Stomach (tissue), 19 donors: ENCODE results near the gene PRKCZ. TPM values are rescaled to one million over a fixed set of nuclear protein-coding genes. Genes with fewer than 3 reads are reported as not detected.

Experiments
- DNase-seq, 2 donors: peaks; one replicate each; pipeline versions ENCODE4 v3.0.0 to v3.0.0-alpha.2; 2013 to 2019
- H3K27ac ChIP-seq, 5 donors: fragments of 200-600 bp in 4 of 5; sonication (generic) in 4 of 5; one replicate each; pipeline ENCODE4 v1.5.1; 2013 to 2019; ENCODE audit warnings: mild to moderate bottlenecking in 1 of 5, moderate library complexity in 1 of 5
- H3K27me3 ChIP-seq, 3 donors: fragments of 200-600 bp; sonication (generic); one replicate each; pipeline ENCODE4 v1.5.1; 2017 to 2019; ENCODE audit warnings: mixed run types in 1 of 3
- H3K36me3 ChIP-seq, 4 donors: fragments of 200-600 bp; sonication (generic); 1 replicate in 3 of 4; 2 replicates in 1 of 4; pipeline ENCODE4 v1.5.1; 2016 to 2019
- H3K4me1 ChIP-seq, 4 donors: fragments of 200-600 bp; sonication (generic); one replicate each; pipeline ENCODE4 v1.5.1; 2016 to 2019
- H3K4me3 ChIP-seq, 4 donors: fragments of 200-600 bp; sonication (generic) in 3 of 4; one replicate each; pipeline ENCODE4 v1.5.1; 2016 to 2019; ENCODE audit warnings: mild to moderate bottlenecking in 1 of 4
- H3K9me3 ChIP-seq, 4 donors: fragments of 200-600 bp; sonication (generic); one replicate each; pipeline ENCODE4 v1.5.1; 2016 to 2019
- CTCF ChIP-seq, 7 experiments: fragments of 450-650 bp in 4 of 7; fragments of 200-600 bp in 3 of 7; sonication (generic) in 3 of 7; IDR thresholded peaks; one replicate each; pipeline ENCODE4 v1.5.1; 2016 to 2019; ENCODE audit warnings: antibody characterized with exemption in 7 of 7, control low read depth in 2 of 7, mild to moderate bottlenecking in 1 of 7
- EP300 ChIP-seq: sonication (generic); formaldehyde crosslinking; IDR thresholded peaks from one replicate; pipeline ENCODE4 v1.6.1; 2017; ENCODE audit warnings: antibody characterized with exemption
- POLR2A ChIP-seq, 4 donors: fragments of 450-650 bp; IDR thresholded peaks; one replicate each; pipeline ENCODE4 v1.6.1; 2016; ENCODE audit warnings: antibody characterized with exemption in 4 of 4, control low read depth in 2 of 4, mild to moderate bottlenecking in 1 of 4, moderate library complexity in 1 of 4
- POLR2AphosphoS5 ChIP-seq, 3 donors: sonication (generic); formaldehyde crosslinking; IDR thresholded peaks; one replicate each; pipeline ENCODE4 v1.6.1; 2016; ENCODE audit warnings: antibody characterized with exemption in 3 of 3
- WGBS, 5 donors: extraction: QIAGEN DNeasy Blood & Tissue Kit in 3 of 5; methylation state at CpG; one replicate each; pipeline versions ENCODE4 v1.1.5 to v1.1.7; 2013 to 2018; 5-methylcytosine and 5-hydroxymethylcytosine counted together
- intact Hi-C: fragments of 100-400 bp; cut with DNase I; formaldehyde crosslinking; loops from one replicate; pipeline ENCODE4 v1.15.1; 2023; ENCODE audit warnings: low total_unique reads
- long read RNA-seq, 10 donors: transcript quantifications; one replicate each; lab custom pipeline, GENCODE V29; 2026
- polyA plus RNA-seq, 3 donors: library from polyadenylated mRNA; stranded (reverse); fragments of 200-250 nt; gene quantifications; one replicate each; pipeline ENCODE4 v1.2.3, GENCODE V29; 2013
- total RNA-seq, 5 donors: library from RNA; depleted of rRNA; stranded (reverse); fragments of >200 nt; gene quantifications; one replicate each; pipeline versions ENCODE4 v1.1.0 to v1.2.3, GENCODE V29; 2014 to 2016
- donor health status: healthy with polysubstance abuse.
- donor health status: Bipolar disorder and iron deficiency.
- donor health status: healthy.

PRKCZ gene
- 10 to 100 TPM; 11.1 to 55.8 (median 21.3) TPM for total RNA-seq
- polyA plus RNA-seq, result 10 to 100 TPM; 23.7 to 38.8 (median 27.3) TPM
- long read RNA-seq, donor 1, partial matches to known transcripts, result 0 of 2 reads
- long read RNA-seq, donor 1, other reads (novel, unspliced or antisense), result 0 of 2 reads
- long read RNA-seq, donor 2, partial matches to known transcripts, result 0 of 5 reads
- long read RNA-seq, donor 2, other reads (novel, unspliced or antisense), result 0 of 5 reads
- long read RNA-seq, donor 3, partial matches to known transcripts, result 7 of 22 reads
- long read RNA-seq, donor 3, other reads (novel, unspliced or antisense), result 12 of 22 reads
- long read RNA-seq, donor 4, result 0 reads
- long read RNA-seq, donor 5, partial matches to known transcripts, result 0 of 1 reads
- long read RNA-seq, donor 5, other reads (novel, unspliced or antisense), result 0 of 1 reads
- long read RNA-seq, donor 6, result 0 reads
- long read RNA-seq, donor 7, partial matches to known transcripts, result 15 of 68 reads
- long read RNA-seq, donor 7, other reads (novel, unspliced or antisense), result 49 of 68 reads
- long read RNA-seq, donor 8, partial matches to known transcripts, result 9 of 13 reads
- long read RNA-seq, donor 8, other reads (novel, unspliced or antisense), result 0 of 13 reads
- long read RNA-seq, donor 9, partial matches to known transcripts, result 14 of 48 reads
- long read RNA-seq, donor 9, other reads (novel, unspliced or antisense), result 32 of 48 reads
- long read RNA-seq, donor 10, partial matches to known transcripts, result 9 of 23 reads
- long read RNA-seq, donor 10, other reads (novel, unspliced or antisense), result 12 of 23 reads

- Histone ChIP-seq H3K36me3 (no peaks in the 10 kb centered on the region), H3K4me3 (peak within 1 kb of the TSS; percentile 62 to 76 (median 70)), H3K4me1 (peaks cover 5 to 69% (median 52%) of the 10 kb centered on the region in 4 donors), H3K27ac (peak within 1 kb of the TSS; percentile 81 to 90 (median 86)), H3K9me3 (no peaks in the 10 kb centered on the region), H3K27me3 (peaks cover 5 to 70% (median 23%) of the 10 kb centered on the region in 3 donors)
- intact Hi-C loops, result loop anchor here (5.0 kb wide), 1 partner anchor 103 kb away; no protein-coding TSS in a partner anchor
- DNase-seq, result peak; percentile 97
- TF ChIP-seq POLR2AphosphoS5 (IDR thresholded peaks at IDR 0.05), result peak in 1 of 3 donors; percentile 28
- no peak for TF ChIP-seq POLR2A (IDR thresholded peaks at IDR 0.05)
- WGBS, 5 donors, result 2 to 4% (median 2%) methylated on average over 29 to 83 of the region's 83 CpGs
Observed at GRCh38 chr1:2049718-2050431, at the start of gene PRKCZ. Gene PRKCZ, plus strand, starts transcription at chr1:2050411. Its CDS starts 220 bp downstream, at chr1:2050631.

- intact Hi-C loops, result no loop called here
- Histone ChIP-seq H3K27ac (no peak overlapping the region), H3K9me3 (no peaks in the 10 kb centered on the region), H3K27me3 (peaks cover 0 to 76% (median 24%) of the 10 kb centered on the region in 3 donors), H3K36me3 (no peaks in the 10 kb centered on the region), H3K4me3 (no peak overlapping the region), H3K4me1 (peaks cover 0 to 8% (median 7%) of the 10 kb centered on the region in 4 donors)
- DNase-seq, result no peak
- 74 to 94% (median 86%) methylated on average over 7 of the region's 7 CpGs for WGBS, 5 donors
- TF ChIP-seq POLR2AphosphoS5 (IDR thresholded peaks at IDR 0.05), result no peak
- no peak for TF ChIP-seq EP300
- no peak for TF ChIP-seq CTCF (IDR thresholded peaks at IDR 0.05)
- no peak for TF ChIP-seq POLR2A (IDR thresholded peaks at IDR 0.05)
Observed at GRCh38 chr1:2000432-2000831, 49.8 kb upstream of the PRKCZ start.

- H3K4me3 ChIP-seq, result no peak overlapping the region
- peaks cover 0 to 80% (median 24%) of the 10 kb centered on the region in 3 donors for H3K27me3 ChIP-seq
- 83 to 90% (median 88%) methylated on average over 9 of the region's 9 CpGs for WGBS, 5 donors
- no peak for TF ChIP-seq POLR2AphosphoS5 (IDR thresholded peaks at IDR 0.05)
- TF ChIP-seq POLR2A (IDR thresholded peaks at IDR 0.05), result no peak
- no peak for TF ChIP-seq CTCF (IDR thresholded peaks at IDR 0.05)
- no peak for TF ChIP-seq EP300
- no peaks in the 10 kb centered on the region for H3K36me3 ChIP-seq
- H3K27ac ChIP-seq, result no peak overlapping the region
- DNase-seq, result no peak
- no peaks in the 10 kb centered on the region for H3K9me3 ChIP-seq
- intact Hi-C loops, result no loop called here
- peaks cover 0 to 8% (median 7%) of the 10 kb centered on the region in 4 donors for H3K4me1 ChIP-seq
Observed at GRCh38 chr1:2000850-2001249, 49.4 kb upstream of the PRKCZ start.

GRCh38 chr1:2001773-2002411 lies 48.3 kb upstream of the PRKCZ start:
- DNase-seq, result peak; percentile 33 to 74
- no peak for TF ChIP-seq CTCF (IDR thresholded peaks at IDR 0.05)
- TF ChIP-seq POLR2AphosphoS5 (IDR thresholded peaks at IDR 0.05), result no peak
- TF ChIP-seq POLR2A (IDR thresholded peaks at IDR 0.05), result no peak
- TF ChIP-seq EP300, result no peak
- H3K4me3 ChIP-seq, result no peak overlapping the region
- H3K9me3 ChIP-seq, result no peaks in the 10 kb centered on the region
- H3K36me3 ChIP-seq, result no peaks in the 10 kb centered on the region
- H3K27ac ChIP-seq, result no peak overlapping the region
- WGBS, 5 donors, result 59 to 66% (median 60%) methylated on average over 13 of the region's 13 CpGs
- H3K27me3 ChIP-seq, result peaks cover 0 to 90% (median 24%) of the 10 kb centered on the region in 3 donors
- intact Hi-C loops, result no loop called here
- H3K4me1 ChIP-seq, result peaks cover 0 to 8% (median 7%) of the 10 kb centered on the region in 4 donors
